GM21526 (cell line): Measurements from ENCODE around the gene DOCK4.

Experiments
- ATAC-seq: cut with Tn5 transposase; IDR thresholded peaks from one replicate; pipeline ENCODE4 v1.9.1; 2021; ENCODE audit warnings: moderate library complexity; ENCODE audit not compliant: unreplicated experiment, low FRiP score

Gene DOCK4

DNA sequence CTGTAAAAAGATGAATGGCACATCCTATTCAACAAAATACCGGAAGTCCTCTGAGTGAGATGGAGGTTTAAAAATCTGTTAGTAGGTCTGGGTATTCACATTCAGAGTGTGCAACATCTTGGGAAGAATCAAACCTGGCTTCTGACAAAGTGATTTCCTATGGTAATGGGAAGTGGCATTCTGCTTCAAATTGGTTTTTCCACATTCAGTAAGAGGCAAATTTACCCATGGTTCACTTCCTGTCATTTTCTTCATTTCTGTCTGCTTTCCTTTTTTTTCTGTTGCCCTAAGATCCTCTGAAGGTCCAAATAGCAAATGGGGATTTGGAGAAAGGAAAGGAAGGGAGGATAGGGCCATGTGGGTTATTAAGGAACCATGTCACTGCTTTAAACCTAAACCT is 218.3 kb downstream of the DOCK4 start:
- ATAC-seq = no peak

DNA sequence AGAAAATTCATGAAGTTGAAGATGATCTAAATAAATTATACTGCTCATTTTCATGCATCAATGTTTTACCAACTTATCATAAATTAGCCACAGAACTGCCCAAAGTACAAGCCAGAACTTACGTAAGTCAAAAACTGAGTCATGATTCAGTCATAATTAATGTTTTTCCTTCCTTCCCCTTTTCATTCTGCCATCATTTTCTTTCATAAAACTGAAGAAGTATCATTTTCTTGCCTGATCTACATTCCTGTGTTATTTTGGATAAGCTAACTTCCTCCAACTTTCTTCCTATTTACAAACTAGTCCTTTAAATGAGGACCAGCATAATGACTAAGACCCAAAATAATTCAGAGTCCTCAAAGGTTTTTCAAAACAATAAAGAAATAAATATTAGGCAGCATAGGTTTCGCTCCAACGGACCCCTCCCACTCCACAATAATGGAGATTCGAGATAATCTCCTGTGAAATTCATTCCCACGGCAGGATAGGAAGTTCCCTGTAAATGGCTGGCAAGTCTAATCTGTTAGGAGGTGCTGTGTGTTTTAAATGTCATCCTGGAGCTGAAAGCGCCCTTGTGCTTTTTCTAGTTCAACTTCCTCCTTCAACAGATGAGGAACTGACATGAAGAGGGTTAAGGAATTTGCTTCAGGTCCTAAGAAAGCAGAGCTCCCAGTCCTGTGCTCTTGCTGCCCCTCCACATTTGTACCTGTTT is 218.9 kb downstream of the DOCK4 start:
- ATAC-seq = no peak

DNA sequence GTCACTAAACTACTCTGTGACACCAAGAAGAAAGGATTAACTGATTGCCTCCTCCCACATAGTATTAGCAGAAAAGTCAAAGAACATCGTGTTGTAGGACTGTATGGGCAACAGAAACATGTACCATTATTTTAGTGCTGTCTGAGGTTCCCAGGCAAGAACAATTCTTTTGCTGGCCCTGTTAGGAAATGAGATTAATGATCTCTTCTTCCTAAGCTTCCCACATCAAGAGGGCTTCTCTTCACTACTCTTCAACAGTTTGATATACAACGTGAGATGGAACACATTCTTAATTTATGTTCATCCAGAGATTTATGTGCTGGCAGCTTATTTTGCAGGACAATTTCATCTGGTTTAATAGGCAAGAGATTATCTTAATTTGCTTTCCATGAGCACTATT is 219.6 kb downstream of the DOCK4 start:
- ATAC-seq = no peak

DNA sequence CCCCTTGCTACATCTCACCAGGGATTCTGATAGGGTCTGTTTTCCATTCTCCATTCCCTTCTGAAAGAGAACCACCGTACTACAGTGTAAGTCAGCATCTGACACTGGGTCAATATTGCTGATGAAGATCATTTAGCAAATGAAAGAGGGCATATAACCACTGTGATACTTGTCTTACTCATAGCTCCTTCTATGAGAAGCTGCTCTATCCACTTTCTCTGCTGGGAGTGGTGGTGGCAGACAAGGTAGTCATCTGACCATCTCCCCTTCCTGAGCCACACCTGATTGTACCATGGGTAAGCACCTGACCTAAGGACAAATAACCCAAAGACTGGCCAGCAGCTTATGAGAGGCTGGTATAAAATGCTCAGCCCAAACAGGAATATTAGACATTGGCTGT is 220.4 kb downstream of the DOCK4 start:
- no peak for ATAC-seq

DNA sequence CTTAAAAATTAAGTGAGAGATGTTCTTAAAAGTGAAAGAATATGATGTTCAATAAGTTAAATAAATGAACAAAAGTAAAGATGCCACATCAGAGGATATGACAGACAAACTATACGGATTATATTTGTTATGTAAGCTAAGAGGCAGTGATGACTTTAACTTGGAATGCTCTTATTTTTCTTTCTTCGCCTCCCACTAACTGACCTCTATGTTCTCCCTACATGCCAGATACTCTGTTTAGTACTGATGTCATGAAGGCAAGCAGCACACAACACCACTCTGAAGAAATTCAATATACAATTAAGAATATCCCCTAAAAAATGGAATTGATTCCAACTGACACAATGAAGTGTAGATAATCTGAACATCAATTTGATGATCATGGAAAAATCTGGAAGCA is 223.4 kb downstream of the DOCK4 start:
- no peak for ATAC-seq

DNA sequence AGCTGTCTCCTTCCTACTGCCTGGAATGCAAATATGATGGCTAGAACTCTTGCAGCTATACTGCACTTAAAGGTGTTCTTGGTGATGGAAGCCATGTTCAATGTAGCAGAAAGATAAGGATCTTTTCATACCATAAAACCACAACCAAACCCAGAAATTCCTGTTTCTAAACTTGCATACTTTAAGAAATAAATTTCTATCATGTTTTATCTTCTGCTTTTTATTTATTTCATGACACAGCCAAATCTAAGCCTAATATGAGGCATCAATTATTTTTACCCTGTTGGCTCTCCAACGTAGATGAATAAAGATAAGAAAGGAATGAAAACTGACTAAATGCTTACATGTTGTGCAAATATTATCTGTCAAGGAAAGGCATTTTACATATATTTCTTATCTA is 224.1 kb downstream of the DOCK4 start:
- ATAC-seq = no peak

DNA sequence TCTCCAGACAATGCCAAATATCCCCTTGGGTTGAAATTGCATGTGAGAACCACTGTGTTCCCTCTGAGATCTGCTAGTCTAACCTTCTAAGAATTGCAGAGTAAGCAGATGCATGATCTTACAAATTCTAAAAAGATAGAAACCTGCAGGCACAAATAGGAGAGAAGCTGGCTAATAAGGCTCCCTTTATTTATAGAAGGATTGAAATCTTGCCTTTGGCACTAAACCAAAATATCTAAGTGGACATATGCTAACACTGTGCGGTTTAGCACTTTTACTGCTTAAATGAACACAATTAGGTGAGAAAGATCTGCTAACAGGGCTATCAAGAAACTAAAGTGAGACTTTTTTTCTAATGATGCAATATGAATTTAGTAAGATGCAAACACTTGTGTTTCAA is 225.5 kb downstream of the DOCK4 start:
- no peak for ATAC-seq

DNA sequence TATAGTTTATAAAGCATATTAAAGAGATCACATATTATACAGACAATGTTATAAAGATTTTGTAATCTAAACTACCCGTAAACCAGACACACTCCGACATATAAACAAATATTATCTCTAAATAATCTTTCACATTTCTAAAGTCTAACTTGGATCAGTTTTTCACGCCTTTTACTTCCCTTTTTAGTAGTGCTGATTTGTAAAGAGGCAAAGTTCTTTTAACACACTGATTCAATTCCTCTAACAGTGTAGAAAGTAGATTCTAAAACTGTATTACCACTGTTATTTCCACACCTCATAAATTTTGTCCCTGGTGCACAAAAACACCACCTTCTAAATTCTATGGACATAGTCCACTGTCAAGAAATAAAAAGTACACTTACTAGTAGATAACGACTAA is 230.9 kb downstream of the DOCK4 start:
- ATAC-seq = no peak

DNA sequence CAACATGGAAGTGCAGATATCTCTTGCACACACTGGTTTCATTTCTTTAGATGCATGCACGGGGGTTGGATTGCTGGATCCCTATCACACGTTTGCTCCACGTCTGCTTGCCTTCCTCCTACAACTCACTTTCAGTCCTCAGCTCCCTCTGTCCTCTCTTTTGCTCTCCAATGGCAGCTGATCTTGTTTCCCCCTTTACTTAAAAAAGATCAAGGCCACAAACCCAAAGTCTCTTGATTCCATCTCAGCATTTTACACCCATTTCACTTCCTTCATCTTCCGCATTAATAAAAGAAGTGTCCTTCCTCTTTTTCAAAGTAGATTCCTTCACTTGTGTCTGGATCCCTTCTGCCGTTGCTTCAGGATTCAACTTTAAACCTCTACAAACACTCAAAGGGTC is 245.2 kb downstream of the DOCK4 start:
- no peak for ATAC-seq

DNA sequence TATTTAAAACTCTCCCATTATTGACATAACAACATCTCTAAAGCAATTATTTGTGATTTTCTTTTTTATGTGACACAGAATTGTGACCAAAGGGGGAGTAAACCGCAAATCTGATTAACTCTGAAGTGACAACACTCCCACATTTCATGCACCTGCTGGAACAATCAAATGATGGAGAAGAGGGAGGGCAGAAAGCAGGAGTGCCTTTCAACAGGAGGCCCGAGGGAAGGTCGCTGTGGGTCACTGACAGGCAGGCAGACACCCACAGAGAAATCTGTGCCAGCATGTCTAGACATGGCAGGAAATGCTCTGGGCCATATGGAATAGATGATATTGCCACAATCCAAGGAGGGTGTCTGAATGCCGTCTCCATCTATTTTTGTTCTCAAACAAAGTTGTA is 247.3 kb downstream of the DOCK4 start:
- ATAC-seq = no peak

DNA sequence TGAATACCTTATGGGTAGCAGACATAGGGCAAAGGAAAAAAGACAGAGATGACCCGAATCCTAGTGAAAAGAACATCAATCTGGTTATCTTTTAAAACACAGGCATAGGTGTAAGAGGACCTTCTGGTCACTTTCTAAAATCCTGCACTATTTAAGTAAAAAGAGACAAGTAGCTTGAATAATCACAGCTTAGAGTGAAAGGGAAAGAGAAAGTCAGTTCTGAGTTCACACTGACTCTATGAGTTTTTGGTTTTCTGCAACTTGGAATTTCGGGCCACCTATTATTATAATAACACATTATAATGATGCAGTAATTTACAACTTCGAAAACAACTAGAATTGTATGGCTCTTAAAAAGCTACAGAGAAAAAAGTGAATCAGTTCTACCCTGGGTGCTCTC is 247.8 kb downstream of the DOCK4 start:
- no peak for ATAC-seq

DNA sequence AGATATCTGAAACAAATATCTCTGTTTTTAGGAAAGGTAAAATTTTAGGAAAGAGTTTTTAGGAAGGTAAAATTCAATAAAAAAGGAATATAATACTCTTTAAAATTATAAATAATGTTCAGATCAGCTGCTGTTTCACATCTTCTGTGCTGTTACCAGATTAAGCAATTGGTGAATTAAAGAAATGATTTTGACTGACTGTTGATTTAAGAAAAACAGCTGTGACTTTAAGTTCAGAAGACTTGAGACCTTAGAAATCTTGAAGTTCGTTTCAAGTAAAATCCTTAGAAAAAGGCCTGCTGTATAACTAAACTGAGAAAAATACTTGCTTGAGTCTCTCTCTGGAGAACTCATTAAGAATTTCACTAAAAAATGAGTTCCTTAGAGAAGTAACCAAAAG is 250.6 kb downstream of the DOCK4 start:
- ATAC-seq = no peak

DNA sequence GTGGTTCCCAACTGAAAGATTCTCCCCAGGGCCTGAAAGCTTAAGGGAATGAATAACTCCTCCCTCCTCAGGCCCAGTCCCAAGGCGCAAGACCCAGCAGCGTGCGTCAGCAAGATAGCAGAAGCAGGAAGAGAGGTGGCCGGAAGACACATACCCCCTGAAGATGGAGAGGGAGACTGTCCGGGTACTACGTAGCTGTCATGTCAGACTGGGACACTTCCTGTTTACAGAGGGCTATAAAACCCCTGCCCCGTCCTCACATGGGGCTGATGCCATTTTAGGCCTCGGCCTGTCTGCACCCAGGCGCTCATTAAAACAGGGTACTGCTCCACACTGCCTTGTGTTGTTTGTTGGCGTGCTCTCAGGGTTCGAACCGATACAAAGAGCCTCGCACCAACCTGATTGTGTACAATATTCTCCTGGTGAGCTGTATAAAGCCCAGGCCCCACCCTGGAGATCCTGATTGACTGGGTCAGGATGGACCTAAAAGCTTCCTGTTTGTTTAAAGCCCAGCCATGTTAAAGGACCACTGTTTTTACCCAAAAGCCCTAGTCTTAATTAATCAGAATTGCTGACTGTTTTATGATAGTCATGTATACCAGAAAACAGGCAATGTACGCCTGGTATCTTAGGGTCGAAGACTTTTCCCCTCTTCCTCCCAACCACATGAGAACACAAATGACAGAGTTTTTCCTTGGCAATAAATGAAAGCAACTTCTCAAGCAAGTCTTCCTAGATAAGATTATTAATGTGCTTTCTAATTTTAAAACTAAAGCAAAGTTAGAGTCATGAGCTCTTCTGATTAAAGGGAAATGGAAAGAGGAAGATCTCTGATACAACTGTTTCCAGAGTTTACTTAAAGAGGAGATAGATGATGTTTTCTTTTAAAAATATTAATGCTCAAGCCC is 251.5 kb downstream of the DOCK4 start:
- ATAC-seq = no peak

DNA sequence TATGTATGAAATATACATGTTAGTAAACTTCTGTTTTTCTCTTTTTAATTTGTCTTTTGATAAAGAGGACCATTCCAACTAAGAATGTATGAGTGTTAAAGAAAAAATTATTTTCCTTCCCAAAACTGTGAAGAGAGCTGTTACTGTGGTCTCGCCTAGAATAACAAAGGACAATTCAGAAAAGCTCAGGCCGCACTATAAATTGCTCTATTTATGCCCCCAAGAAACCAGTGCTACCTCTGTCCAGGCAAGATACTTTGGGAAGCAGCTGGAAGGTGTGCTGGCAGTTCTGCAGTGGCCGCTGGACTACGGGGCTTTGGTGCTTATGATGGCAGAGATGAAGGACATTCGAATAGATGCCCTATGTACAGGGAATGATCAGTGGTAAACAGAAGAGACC is 252.1 kb downstream of the DOCK4 start:
- ATAC-seq = no peak

DNA sequence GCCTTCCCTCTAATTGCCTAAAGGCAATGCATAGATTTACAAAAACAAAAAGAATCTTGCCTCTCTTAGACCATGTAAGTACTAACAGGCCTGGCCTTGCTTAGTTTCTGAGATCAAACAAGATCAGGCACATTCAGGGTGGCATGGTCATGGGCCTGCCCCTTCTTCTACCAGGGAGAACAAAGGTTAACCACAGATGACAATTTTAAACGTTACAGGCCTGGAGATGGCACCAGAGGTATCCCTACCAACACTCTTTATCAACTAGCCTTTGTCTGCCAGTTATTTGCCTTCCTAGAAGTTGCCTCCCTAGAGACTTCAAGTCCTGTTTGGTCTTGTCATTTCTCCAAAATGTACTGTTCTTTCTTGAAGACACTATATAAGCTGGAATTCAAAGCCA is 252.6 kb downstream of the DOCK4 start:
- no peak for ATAC-seq

DNA sequence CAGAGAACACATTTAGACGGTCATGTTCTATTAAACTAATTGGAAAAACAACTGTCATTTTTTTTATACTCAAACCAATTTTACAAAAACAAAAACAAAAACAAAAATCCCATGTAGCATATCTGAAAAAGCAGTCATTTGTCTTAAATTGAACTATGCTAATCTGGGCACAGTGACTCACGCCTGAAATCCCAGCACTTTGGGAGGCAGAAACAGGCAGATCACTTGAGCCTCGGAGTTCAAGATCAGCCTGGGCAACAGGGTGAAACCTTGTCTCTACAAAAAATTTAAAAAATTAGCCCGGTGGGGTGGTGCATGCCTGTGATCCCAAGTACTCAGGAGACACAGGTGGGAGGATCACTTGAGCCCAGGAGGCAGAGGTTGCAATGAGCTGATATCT is 253.4 kb downstream of the DOCK4 start:
- ATAC-seq = no peak

DNA sequence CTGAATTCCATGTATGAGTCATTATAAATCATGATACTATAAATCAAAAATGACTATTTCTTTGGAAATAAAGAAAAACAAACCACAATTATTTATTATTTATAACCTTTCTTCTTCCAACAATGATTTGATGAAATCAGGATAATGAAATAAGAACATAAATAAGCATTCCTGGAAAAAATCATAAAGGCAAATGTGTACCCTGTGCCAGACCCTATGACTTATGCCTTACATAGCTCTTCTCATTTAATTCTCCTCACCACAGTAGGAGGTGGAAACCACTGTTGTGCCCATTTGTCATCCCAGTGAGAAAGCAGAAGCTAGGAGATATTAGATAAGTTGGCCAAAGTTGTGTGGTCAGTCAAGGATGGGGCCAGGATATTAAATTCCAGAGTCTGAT is 255.1 kb downstream of the DOCK4 start:
- ATAC-seq = no peak

DNA sequence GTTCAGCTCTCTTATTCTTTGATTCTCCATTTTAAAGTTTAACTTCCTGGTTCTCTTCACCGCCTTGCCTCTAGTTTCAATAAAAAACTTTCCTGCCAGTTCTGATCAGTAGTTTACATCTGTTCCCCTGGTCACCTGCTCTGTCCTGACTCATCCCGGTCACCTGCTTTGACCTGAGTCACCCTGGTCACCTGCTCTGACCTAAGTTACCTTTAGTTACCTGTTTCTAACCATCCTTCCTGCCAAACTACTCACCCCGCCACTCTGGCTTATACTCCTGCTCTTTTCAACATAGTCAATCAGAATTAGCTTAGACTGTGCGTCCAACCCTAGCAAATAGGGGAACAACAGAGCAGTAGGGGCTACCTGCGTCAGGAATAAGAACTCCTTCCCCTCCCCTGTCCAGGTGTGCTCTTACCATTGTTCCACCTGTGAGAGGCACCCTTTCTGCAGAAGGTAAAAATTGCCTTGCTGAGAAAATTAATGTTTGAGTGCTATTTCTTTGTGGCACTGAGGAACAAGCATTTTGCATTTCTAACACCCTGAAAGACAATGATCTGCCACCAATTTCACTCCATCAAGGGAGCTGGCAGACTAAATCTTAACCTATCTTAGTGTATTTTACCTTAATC is 263.6 kb downstream of the DOCK4 start:
- no peak for ATAC-seq

DNA sequence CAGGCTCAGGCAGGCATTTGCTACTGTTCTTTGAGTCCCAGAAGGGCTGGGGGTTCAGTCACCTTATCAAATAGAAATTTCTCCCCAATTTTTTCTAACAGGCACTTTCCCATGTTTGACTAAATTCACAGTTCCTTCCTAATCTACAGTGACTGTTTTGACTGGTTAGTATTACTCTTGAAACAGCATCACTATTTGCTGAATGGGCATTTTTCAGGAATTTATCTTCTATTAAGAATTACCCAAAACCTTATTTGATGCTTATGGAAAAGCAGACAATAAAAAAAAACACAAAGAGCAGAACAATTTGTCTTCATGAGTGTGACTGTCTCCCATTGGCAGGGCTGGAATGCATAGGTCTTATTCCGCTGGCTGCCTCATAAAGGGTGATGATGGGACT is 269.0 kb downstream of the DOCK4 start:
- no peak for ATAC-seq

DNA sequence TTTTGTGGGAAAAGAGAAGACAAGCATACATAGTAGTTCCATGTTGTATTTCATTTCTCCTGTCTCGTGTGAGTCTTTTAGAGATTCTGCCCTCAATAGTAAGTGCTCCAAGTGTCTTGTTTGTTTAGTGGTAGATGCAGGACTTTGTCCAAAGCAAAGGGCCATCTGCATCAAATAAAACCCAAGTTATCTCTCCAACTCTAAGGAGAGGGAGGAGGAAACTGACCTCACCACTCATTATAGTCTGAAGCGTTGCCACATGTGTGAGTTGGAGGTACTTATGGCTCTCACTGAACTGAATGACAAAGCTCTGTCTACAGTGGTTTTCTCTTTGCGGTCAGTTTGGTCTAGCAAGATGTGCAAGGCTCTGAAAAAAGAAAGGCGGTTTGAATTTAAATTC is 272.6 kb downstream of the DOCK4 start:
- no peak for ATAC-seq

DNA sequence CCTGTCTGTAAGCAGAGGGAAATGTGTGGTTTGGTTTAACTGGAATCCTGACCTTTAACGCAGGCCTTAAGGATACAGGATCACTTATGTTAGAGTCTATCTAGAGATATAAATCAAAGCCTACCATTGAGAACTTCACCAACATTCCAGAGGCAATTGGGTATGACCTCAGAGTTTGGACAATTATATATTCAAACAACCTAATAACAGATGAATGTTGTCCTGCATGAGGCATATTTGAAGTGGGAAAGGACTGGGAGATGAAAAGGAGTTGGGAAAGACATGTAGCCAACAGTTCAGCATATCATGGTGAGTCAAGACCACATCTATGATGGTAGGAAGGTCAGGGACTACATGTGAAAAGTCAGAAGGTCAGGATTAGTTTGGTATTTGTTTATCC is 274.2 kb downstream of the DOCK4 start:
- no peak for ATAC-seq
